NCI-H82 (cell line): ENCODE results near the gene RAB29.
"Not testable (repeated sequence)": the region's sequence is repeated elsewhere in the genome, so short reads cannot be mapped to it uniquely, and the experiment has no call there.

Experiments used
- DNase-seq: peaks from one replicate; lab custom pipeline; 2025; lab: John Stamatoyannopoulos, UW

Gene RAB29, protein sequence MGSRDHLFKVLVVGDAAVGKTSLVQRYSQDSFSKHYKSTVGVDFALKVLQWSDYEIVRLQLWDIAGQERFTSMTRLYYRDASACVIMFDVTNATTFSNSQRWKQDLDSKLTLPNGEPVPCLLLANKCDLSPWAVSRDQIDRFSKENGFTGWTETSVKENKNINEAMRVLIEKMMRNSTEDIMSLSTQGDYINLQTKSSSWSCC

DNA sequence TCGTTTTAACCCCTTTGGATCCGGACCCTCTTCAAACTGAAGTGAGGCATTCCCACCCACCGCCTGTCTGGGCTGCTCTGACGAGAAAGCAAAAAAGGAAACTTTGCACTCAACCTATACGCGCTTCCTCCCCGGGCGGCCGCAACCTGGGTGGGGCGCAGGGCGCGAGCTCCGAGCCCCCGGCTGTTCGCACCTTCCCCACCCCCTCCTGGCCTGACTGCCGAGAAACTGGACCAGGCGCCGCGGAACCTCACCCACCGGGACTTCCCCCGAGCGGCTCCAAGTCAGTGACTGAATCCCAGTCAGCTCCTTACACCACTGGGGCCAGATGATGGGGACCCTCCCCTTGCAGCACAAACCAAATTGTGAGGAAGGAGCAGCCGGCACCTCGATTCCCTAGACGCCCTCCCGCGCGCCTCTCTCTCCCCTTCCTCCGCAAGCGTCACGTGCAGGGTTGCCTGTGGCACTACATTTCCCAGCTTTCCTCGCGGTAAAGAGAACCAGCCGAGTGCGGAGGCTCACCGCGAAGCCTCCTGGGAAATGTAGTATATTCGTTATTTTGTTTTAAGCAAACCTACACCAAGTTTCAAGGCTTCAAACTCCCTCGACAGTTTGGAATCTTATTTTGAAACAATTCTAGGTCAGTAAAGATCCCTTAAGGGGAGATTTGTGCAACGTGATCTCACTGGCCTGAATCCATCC is at the start of gene RAB29:
RAB29 (minus strand) TSS at position 468 of the 702 bp plus-strand sequence. CDS start 526 bp downstream, outside the sequence.
- DNase-seq, result peak; percentile 96

DNA sequence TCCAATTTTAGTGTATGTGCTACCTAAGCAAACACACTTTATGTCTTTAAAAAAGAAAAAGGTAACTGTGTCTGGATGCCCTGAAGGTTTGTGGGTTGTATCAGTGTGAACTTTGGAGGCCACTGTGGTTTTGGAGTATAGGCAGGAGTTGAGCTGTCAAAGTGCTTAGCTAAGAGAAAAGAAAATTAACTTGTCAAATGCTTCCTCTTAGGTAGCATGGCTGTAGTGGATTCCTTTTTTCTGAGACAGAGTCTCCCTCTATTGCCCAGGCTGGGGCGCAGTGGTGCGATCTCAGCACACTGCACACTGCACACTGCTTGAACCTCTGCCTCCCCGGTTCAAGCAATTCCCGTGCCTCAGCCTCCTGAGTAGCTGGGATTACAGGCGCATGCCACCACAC is 48.9 kb upstream of the RAB29 start:
- DNase-seq, result no peak

DNA sequence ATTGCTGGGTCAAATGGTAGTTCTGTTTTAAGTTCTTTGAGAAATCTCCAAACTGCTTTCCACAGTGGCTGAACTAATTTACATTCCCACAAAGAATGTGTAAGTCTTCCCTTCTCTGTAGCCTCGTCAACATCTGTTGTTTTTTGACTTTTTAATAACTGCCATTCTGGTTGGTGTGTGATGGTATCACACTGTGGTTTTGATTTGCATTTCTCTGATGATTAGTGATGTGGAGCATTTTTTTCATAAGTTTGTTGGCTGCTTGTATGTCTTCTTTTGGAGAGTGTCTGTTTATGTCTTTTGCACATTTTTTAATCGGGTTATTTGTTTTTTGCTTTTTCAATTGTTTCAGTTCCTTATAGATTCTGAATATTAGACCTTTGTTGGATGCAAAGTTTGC is 48.0 kb upstream of the RAB29 start:
- not testable (repeated sequence) for DNase-seq

DNA sequence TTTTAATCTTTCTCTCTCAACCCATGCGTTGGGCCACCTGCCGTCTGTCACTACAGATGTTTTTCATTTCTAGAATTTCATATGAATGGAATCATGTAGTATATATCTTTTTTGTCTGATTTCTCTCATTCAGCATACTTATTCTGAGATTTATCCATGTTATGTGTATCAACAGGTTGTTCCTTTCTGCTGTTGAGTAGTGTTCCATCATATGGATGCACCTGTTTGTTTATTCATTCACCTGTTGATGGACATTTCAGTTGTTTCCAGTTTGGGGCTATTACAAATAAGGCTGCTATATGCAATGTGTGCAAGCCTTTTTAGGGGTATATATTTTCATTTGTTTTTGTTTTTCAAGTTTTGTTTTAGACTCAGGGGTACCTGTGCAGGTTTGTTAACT is 47.1 kb upstream of the RAB29 start:
- DNase-seq, result no peak

DNA sequence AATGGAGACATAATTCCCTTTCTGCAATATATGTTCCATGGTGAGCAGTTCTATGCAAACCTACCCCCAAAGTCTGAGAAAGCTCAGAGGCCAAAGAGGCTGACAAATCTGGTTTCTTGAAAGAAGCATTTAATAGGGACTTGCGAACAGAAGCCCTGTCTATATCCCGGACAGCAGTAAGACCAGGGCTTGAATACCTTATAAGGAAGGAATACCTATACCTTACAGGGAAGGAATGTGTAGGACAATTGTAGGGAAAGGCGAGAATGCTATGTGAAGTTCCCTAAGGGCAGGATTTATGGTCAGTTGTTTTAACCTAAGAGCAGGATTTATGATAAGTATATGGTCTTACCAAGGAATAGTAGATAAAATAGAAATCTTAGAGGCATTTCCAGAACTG is 42.7 kb upstream of the RAB29 start:
- no peak for DNase-seq

DNA sequence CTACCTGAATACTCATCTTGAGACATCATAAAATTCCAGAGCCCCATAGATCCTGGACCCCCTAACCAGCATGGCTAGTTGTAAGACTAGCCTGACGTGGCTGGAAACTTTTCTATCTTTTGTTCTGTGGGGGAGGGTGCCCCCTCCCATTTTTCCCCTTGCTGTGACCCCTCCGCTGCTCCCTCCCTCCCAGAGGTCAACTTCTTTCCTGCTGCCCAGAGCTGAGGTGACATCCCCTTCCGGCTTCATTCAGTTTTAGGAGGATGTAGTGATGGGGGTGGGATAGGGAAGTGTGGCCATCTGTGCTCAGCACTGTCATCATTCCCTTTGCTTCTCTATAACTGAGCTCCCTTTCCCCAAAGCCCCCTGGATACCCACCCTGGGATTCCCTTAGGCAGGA is 42.1 kb upstream of the RAB29 start:
- DNase-seq, result no peak

DNA sequence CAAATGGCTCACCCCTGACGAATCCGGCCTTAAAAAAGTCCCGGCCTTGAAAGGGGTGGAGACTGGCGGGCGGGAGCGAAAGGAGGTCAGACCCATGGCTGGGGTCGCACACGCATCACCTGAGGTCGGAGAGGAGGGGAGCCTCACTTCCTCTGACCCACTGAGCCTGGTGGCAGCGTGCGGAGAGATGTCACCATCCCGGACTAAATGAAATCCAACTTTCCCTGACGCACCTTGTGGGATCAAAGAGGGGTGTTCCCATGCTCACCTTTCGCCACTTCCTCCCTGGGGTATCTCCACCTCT is 38.4 kb upstream of the RAB29 start:
- no peak for DNase-seq

DNA sequence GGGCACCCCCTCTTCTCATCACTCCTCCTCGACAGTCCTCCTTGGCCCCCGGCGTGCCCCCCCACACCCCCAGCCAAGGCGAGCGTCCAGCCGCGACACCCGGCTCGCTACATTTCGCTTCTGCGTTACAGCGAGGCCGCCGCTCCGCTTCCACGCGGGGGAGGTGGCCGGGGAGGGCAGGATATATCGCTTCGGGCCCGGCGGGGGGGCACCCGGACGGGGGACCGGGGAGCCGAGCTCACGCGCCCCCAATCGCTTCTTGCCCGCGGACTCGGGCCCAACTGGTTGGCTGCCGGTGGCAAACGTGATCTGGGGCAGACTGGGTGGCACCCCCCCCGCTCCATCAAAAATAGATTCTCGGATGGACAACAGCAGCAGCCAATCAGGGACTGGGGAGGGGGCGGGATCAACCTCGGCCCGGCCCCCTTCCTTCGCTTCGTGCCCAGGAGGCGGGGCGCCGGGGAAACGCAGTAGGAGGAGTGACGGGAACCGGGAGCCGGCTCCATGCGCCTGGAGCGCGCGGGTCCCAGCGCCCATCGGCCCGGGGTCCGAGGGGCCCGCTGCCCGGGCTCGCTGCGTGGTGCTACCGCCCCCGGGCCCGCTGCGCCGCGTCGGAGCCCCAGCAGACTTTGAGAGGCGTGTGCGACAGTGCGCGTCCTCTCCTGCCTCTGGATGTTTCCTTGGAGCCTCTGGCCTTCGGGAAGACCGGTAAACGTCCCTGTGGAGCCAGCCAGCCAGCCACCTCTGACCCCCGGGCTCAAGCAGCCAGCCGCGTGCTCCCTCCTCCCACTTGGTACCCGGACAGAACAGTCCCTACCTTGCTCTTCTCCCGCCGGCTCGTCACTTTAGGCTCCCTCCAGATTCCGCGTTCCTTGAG is 37.8 kb upstream of the RAB29 start, which contains the start of gene SLC41A1:
SLC41A1 (minus strand) TSS at position 321 of the 877 bp plus-strand sequence. CDS start 2,757 bp downstream, outside the sequence.
- peak; percentile 98 for DNase-seq

DNA sequence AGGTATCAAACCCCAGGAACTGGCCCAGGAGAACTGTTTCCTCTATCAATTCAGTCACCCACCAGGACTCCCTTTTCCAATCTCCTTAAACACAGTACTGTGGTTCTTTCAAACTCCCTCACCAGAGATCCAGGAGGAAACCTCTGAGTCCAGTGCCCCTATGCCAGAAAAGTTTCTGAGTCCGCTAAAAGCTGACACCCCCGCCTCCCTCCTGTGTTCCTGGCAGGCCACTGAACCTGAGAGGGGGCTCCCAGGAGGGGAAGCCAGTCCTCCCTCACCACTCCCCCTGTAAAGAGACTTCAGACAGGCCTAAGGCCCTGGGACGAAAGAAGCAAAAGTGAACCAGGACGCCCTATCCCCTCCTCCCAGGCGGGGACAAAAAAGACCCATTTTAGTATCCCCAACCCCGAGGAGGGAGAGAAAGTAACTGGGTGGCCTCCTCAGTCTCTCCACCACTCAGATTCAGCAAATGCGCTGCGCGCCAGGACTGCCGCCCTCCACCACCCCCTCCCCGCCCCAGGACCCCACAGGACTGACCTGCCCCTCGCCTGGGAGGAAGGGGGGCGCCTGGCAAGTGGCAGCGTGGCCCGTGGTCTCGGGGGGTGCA is 37.1 kb upstream of the RAB29 start:
- peak; percentile 71 for DNase-seq

DNA sequence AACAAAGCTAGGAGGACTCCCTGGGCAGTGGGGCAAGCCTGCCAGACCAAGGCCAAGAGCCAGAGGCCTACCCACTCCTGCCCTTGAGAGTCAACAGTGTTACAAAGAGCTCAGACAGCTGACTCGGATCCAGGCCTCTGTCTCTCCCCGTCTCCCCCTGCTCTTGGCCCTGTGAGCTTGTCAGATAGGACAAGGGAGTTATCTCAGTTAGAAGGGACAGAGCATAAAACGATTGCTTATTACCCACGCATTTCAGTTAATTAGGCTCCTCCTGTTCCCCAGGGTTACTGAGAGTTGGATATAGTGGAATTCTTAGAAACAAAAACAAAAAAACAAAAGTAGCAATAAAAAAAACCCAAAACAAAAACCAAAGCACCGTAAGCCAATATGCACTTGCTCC is 36.4 kb upstream of the RAB29 start:
- peak; percentile 35 for DNase-seq

DNA sequence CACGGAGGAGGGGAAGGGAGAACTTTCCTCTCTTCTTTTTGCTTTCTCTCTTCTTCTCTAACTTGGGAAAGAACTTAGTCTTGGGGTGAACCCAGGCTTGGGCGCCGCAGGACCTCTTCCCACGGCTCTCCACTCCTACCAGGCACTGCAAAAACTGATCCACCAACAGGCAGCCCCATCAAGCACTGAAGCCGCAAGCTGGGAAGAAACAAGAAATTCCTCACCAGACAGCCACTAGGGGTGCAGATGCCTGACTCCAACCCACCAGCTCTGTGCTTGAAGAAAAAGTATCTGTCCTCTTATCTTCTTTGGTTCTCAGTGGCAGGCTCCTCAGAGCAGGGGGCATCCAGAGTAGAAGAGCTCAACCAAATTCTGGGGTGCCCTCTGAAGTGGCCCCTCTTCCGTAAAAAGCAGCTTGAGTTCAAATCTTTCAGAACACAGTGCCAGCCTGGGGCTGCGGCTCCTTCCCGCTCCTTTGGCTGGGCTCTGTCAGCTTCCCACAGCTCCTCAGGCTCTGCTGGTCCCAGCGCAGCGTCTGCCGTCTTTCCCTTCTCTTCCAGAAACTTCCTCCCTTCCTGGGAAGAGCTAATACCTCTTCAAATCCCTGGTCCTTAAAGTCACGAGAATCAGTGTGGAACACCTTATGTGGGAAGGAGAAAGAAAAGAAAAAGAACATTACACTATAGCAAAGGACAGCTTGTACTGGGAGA is 35.3 kb upstream of the RAB29 start:
- DNase-seq, result peak; percentile 24

DNA sequence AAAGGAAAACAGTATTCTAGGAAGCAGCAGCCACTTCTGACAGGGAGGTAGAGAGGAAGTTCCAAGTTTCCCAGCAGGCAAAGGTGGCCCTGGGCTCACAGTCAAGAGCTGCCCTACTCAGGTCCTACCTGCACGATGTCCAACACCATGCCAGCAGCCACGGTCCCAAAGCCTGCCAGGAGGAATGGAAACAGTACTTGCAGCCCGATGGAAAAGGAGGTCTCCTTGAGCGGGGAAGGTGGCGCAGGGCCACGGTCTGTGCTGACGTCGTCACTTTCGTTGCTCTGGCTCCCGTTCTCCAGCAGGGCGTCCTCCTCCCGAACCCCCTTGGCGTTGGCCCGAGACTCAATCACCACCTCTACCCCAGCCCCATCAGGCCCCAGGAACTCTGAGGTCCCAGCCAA is 34.7 kb upstream of the RAB29 start:
- no peak for DNase-seq

DNA sequence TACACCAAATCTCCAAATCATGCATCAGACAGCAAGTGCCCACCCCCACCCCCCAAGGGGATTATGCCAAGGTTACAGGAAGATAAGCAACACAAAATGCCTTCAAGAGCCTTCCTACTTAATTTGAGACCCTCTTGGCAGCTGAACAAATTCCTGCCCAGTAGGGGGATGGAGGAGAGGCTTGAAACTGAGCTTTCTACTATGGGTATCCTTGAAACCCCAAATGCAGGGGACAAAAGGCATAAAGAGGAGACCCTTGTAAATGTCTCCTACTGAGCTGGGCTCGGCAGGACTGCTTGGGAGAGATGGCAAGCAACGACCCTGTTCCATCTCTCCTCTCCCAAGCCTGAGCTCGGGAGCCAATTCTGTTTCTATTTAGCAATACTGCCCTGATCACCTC is 34.2 kb upstream of the RAB29 start:
- no peak for DNase-seq

DNA sequence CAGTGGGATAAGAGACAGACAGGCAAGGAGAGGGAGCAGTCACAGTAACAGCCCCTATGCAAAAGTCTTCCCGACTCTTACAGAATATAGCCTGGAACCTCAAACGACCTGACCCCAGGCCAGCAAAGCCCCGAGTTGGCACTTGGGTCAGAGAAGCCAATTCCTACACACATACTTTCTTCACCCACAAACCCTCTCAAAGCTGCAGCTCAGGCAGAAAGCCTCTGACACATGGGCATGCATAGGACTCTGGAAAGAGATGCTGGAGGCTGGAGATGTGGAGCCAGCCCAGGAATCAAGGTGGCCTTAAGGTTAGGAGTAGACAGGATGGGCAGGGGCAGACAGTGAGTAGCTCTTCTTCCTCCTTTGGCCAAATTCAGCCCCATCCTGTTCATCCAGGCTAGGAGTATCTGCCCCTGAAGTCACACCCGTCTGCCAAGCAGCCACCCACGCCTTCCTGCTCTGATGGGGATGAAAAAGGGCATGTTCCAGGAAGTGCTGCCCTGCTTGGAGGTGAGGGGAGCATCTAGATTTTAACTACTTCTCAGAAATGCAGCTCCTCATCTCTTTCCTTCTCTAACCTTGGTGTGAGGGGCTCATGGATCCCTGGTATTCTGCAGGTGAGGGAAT is 29.9 kb upstream of the RAB29 start:
- no peak for DNase-seq

DNA sequence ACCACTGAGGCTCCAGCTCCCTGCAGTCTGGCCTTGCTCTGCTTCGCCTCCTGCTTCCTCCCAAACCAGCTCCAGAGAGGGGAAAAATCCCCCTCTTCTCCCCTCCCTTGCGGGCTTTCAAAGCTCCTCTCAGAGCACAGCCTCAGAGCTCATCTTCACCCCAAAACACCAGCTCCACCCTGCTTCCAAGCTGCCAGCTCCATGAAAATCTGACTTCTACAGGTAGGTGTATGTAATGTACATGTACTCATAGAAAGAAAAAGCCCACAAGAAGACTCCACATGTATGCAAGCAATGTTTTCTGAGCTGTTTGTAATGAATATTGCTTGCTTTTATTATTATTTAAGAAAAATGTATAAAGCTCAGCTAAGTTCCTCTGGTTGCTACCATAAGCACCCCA is 29.3 kb upstream of the RAB29 start:
- no peak for DNase-seq

DNA sequence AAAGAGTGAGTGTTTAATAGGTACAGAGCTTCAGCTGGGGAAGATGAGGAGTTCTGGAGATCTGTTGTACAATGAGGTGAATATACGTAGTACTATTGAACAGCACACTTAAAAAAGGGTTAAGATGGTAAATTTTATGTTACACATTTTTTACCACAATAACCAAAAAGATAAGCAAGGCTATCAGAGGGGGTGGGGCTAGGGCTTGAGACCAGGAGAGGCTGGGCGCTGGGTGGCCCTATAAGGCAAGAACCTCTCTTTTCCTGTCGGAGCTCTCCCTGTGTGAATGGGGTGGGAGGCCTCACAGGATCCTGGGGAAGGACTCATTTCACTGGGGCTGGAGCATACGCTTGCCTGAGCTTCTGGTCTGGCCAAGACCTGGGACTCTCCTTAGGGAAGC is 28.7 kb upstream of the RAB29 start:
- no peak for DNase-seq

DNA sequence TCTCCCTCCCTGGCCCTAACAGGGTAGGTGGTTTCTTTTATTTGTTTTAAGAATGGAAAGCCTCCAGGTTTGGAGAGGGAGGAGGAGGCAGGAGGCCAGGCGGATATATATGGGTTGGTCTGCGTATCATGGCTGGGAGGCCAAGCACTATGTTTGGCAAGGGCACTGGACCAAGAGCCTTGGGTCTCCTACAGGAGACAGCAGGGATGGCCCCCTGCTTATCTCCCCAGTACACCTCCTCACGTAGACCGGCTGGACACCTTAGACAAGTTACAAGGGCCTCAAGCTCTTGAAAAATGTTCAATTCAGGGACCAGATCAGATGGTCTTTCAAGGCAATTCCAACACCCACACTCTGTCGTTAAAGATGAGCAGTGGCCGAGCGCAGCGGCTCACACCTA is 26.8 kb upstream of the RAB29 start:
- DNase-seq, result no peak

DNA sequence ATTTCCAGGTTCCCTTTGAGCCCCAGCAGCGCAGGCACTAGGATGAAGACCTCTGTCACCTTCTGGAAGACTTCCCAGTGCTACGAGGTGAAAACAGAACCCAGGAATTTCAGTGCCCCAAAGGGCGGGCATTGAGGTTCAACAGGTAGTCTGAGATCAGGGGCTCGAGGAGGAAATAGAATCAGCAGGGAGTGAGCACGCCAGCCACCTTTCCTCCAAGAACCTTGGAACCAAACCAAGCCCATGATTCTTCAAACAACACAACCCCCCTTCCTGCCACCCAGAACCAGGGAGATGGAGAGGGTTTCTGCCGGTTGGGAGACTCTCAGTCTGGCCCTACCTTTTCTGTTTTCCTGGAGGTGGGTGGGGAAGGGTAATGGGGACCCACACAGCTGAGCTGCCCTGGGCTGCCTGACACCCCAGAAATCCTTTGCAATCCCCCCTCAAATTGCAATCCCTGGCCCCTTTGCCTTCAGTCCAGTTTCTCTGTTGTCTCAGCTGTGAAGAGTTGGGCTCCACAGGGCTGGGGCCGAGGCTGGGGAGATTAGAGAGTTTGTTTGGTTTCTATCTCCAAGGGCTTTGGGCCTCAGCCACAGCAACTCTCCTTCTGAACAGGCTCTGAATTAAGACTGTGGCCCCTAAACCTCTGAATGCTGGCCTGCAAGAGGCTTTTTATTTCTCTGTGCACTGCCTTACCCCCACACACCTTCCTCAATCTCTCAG is 25.9 kb upstream of the RAB29 start:
- no peak for DNase-seq

DNA sequence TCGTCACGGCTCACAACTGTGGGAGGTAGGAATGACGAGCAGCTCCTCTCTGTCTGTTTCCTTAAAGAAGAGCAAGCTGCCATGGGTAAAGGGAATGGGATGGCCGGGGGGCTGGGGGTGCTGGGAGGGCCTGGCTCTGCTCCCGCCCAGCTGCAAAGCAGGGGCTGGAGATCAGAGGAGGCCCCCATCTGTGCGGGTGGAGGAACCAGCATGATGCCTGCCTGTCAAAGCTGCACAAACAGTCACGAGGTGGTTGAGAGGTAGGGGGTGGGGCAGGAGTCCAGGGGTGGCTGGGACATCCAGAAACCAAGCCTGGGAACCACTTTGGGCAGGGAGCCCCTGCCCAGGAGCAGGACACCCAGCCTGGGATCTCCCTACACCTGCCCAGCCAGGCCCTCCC is 25.1 kb upstream of the RAB29 start:
- no peak for DNase-seq

DNA sequence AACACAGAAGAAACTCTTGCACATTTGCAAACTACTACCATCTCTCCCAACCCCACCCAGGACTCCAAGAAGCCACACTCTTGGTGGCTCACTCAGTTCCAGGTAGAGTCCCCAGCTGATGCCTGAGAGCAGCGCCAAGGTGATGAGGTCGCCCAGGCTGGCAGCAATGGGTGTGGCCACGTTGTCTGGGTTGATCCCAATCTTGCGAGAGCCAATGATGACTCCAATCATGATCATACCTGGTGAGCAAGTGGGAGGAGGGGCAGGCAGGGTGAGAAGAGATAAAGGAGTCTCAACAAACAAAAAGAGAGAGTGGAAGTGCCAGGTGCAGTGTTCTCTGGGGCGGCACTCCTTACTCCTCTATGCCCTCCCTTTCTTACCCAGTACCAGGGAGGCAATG is 23.3 kb upstream of the RAB29 start:
- no peak for DNase-seq

DNA sequence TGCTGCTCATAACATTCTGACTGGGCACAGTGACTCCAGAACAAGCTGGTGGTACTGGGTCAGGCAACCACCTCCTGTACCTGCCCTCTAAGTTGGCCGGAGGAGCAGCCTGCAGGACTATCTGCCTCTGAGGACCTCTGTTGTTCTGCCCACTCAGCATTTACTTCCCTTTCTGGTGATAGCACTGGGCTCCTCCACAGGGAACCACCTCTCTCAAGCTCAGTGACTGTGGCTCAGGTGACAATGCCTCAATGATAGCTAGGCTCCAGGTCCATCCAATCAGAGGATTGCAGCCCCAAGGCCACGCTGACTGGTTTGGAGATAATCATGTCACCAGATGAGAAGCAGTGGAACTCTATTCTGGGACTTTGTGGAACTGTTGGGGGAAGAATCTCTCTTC is 21.9 kb upstream of the RAB29 start:
- no peak for DNase-seq
